ENCODE measurements around the gene ARHGAP45.

ARHGAP45 gene

DNA sequence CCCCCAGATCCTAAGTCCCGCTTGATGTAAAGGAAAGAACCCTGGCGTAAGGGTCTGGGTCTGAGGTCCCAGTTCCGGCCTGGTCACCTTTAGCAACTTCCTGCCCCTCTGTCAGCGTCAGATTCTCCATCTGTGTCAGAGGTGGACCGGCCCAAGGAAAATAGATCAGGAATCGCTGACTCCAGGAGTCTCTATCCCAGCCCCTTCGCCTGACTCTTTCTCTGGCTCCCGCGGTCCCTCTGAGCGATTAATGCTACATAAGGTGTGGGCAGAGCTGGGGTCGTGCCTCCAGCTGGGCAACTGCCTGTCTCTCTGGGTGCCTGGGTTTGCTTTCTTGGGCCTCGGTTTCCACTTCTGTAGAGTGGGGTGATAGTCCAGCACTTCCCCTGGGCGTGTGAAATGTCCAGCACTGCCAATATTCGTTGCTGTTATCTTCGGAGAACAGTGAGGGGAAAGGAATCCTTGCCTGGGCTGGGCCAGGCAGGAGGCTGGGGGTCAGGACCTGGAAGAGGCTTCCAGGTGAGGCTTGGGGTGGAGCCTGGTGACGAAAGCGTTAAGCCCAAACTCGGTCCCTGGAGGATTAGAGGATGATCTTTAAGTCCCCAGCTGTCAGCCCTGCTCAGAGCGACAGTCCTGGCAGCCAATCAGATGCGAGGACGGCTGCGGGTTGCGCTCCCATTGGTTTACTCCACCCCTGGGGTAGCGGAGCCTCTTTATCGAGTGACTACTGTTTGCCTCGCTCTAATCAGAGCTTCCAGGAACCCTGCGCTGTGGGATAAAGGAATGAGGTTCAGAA is 26.3 kb upstream of the ARHGAP45 start:
- DNase-seq: peak; percentile 52

- DNase-seq: no peak
Observed at GRCh38 chr19:1041272-1041834, 25.6 kb upstream of the ARHGAP45 start.

DNA sequence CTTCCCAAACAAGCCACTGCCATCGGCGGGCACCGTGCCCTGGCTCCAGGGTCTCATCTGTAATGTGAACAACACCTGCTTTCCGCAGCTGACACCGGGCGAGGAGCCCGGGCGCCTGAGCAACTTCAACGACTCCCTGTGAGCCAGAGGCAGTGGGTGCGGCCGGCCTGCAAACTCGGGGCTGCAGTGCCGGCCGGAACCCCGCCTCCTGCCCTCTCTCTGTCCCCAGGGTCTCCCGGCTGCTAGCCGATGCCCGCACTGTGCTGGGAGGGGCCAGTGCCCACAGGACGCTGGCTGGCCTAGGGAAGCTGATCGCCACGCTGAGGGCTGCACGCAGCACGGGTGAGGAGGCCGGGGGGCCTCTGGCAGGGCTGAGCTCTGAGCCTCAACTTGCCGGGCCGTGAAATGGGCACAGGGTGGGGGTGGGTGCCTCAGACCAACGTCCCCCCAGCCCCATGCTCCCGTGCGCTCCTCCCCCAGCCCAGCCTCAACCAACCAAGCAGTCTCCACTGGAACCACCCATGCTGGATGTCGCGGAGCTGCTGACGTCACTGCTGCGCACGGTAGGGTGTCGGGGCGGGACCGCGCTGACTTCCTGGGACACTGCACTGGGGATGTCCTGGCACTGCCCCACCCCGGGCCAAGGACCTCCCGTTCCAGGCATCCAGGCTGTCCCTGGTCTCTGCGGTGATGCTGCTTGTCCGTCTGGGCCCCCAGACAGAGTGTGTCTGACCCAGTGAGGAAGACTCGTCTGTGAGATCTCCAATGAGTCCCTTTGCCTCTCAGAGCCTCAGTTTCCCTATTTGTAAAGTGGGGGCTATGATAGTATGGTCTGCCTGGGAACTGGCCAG is 24.9 kb upstream of the ARHGAP45 start:
- no peak for DNase-seq

DNA sequence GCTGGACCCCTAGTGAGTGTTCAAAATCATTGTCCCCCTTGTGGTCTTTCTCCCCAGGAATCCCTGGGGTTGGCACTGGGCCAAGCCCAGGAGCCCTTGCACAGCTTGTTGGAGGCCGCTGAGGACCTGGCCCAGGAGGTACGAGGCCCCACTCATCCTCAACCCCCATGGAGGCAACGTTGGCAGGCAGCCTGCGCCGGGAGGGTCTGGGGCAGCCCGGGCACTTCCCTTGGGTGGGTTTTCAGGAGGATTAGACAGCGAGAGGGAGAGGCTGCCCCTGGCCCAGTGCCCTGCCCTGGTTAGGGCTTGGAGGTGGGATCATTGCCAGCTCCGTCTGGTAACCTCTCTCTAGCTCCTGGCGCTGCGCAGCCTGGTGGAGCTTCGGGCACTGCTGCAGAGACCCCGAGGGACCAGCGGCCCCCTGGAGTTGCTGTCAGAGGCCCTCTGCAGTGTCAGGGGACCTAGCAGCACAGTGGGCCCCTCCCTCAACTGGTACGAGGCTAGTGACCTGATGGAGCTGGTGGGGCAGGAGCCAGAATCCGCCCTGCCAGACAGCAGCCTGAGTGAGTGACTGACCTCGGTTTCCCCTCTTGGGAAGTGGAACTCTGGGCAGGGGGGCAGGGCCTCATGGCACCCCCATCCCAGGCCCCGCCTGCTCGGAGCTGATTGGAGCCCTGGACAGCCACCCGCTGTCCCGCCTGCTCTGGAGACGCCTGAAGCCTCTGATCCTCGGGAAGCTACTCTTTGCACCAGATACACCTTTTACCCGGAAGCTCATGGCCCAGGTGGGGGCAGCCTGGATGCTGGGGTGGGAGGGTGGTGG is 24.1 kb upstream of the ARHGAP45 start:
- no peak for DNase-seq

DNA sequence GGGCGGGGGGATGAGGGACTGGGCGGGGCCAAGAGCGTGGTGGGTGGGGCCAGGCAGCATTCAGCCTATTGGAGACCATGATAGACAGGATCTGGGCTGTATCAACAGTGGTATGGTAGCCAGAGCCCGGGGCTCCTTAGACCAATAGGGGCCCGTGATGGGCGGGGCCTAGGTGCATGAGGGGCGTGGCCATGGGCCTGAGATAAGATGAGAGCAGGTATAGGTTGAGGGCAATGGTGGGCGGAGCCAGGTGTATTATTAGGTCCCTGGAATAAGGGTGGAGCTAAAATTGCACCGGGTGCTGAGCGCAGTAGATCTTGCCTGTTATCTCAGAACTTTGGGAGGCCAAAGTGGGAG is 21.7 kb upstream of the ARHGAP45 start:
- DNase-seq: peak; percentile 47

GRCh38 chr19:1046117-1046626 is 20.8 kb upstream of the ARHGAP45 start:
- no peak for DNase-seq

DNA sequence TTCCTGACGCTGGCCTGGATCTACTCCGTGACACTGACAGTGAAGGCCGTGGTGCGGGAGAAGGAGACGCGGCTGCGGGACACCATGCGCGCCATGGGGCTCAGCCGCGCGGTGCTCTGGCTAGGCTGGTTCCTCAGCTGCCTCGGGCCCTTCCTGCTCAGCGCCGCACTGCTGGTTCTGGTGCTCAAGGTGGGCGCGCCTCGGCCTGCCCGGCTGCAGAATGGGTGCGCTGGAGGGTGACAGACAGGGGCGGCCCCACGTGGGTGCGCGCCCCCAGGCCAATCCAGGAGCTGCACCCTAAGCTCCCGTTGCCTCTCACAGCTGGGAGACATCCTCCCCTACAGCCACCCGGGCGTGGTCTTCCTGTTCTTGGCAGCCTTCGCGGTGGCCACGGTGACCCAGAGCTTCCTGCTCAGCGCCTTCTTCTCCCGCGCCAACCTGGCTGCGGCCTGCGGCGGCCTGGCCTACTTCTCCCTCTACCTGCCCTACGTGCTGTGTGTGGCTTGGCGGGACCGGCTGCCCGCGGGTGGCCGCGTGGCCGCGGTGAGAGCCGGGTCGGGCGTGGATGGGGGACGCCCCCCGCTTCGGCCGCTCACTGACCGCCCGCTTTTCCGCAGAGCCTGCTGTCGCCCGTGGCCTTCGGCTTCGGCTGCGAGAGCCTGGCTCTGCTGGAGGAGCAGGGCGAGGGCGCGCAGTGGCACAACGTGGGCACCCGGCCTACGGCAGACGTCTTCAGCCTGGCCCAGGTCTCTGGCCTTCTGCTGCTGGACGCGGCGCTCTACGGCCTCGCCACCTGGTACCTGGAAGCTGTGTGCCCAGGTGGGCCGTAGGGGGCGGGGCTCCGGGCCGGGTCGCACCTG is 19.9 kb upstream of the ARHGAP45 start:
- no peak for DNase-seq

DNA sequence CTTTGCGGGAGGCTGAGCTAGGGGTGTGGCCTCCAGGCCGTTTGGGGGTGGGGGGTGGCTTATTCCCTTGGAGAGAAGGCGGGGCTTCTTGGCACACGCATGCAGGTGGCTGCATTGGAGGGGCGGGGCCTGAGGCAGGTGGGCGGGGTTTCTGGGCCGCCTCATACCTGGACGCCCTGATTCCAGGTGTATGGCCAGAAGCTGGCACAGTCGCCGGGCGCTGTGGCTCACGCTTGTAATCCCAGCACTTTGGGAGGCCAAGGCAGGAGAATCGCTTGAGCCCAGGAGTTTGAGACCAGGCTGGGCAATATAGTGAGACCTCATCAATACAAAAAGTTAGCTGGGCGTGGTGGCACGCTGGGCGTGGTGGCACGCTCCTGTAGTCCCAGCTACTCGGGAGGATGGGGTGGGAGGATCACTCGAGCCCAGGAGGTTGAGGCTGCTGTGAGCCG is 19.2 kb upstream of the ARHGAP45 start:
- DNase-seq: no peak

GRCh38 chr19:1049106-1049505 is 17.9 kb upstream of the ARHGAP45 start:
- no peak for DNase-seq

DNA sequence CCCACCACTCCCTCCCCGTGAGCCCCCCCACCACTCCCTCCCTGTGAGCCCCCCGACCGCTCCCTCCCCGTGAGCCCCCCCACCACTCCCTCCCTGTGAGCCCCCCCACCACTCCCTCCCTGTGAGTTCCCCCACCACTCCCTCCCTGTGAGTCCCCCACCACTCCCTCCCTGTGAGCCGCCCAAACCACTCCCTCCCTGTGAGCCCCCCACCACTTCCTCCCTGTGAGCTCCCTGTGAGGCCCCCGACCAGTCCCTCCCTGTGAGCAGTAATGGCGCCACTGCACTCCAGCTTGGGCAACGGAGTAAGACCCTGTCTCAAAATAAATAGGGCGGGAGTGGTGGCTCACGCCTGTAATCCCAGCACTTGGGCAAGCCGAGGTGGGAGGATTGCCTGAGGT is 17.2 kb upstream of the ARHGAP45 start:
- DNase-seq: no peak

DNA sequence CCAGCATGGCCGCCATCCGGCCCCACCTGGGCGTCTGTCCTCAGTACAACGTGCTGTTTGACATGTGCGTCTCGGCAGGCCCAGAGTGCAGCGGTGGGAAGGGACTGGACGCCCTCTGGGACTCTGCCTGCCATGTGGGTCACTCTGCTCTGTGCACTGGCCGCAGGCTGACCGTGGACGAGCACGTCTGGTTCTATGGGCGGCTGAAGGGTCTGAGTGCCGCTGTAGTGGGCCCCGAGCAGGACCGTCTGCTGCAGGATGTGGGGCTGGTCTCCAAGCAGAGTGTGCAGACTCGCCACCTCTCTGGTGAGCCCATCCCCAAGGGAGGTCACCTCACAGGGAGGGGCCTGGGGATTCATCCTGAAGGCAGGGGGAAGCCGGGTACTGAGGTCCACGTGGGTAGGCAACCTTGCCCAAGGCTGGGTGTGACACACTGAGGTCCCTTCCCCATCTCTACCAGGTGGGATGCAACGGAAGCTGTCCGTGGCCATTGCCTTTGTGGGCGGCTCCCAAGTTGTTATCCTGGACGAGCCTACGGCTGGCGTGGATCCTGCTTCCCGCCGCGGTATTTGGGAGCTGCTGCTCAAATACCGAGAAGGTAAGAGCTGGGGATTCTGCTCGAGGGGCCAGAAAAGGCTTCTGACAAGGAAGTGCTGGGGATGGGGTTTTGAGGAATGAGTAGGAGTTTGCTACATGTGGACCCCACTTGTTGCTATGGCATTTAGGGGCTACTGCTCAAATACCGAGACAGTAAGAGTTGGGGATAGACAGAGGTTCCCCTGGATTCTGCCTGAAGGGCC is 15.8 kb upstream of the ARHGAP45 start:
- no peak for DNase-seq

GRCh38 chr19:1051791-1052190 is 15.2 kb upstream of the ARHGAP45 start:
- no peak for DNase-seq

GRCh38 chr19:1052349-1052975 is 14.5 kb upstream of the ARHGAP45 start:
- DNase-seq: no peak

- no peak for DNase-seq
Observed at GRCh38 chr19:1053176-1054101, 13.5 kb upstream of the ARHGAP45 start.

- no peak for DNase-seq
Observed at GRCh38 chr19:1054102-1055027, 12.6 kb upstream of the ARHGAP45 start.

DNA sequence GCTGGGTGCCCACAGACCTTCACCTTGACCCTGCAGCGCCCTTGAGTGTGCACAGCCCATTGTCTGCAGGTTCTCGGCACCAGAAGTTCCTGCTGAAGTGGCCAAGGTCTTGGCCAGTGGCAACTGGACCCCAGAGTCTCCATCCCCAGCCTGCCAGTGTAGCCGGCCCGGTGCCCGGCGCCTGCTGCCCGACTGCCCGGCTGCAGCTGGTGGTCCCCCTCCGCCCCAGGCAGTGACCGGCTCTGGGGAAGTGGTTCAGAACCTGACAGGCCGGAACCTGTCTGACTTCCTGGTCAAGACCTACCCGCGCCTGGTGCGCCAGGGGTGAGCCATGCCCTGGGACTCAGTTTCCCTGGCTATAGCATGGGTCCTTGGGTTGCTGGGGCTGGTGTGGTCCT is 11.9 kb upstream of the ARHGAP45 start:
- no peak for DNase-seq

DNA sequence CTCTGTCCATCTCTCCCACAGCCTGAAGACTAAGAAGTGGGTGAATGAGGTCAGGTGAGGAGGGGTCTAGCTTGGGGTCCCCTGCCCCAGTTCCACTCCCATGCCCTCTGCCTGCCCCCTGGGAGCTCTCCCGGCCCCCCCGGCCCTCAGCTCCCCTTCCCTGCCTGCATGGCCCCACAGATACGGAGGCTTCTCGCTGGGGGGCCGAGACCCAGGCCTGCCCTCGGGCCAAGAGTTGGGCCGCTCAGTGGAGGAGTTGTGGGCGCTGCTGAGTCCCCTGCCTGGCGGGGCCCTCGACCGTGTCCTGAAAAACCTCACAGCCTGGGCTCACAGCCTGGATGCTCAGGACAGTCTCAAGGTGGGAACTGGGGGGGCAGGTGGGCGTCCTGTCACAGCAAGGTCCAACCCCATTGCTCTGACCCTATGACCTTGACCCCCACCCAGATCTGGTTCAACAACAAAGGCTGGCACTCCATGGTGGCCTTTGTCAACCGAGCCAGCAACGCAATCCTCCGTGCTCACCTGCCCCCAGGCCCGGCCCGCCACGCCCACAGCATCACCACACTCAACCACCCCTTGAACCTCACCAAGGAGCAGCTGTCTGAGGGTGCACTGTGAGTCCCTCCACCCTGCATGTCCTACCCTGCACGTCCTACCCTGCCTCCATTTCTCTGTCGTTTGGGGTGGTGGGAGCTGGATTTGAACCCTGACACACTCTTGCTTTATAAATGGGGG is 10.9 kb upstream of the ARHGAP45 start:
- DNase-seq: no peak
